Measurements from ENCODE around the gene AIFM1. TPM values are rescaled to one million over a fixed set of nuclear protein-coding genes. Genes with fewer than 3 reads are reported as not detected.

The AIFM1 gene
- total and polyA plus RNA-seq, 4 donors = 33.1 to 79.0 (median 66.4) TPM

DNA sequence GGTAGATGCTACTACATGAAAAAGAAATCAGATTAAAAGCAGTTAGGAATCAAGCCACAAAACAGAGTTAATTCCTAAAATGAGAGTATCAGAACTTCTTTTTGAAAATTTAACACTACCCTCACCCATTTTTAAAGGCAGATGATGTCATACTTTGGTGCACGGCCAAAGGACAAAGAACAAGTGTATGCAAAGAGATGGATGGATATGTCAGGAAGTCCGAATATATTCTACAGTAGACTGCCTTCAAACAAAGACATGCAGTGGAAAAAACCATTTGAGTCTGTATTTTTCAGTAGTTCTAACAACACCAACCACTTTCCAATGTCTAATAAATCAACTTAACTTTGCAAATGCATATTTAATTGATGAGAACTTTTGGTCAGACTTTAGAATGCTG lies 2.2 kb downstream of the AIFM1 start:
- Histone ChIP-seq H3K27me3 (ENCODE audit: control insufficient read depth in 4 of 4, insufficient read depth in 4 of 4, low read length in 3 of 4) (no peaks in the 10 kb centered on the region), H3K27ac (ENCODE audit: low read depth in 1 of 2, low read length in 2 of 2) (no peak overlapping the region), H3K9me3 (ENCODE audit: control insufficient read depth in 4 of 4, low read length in 3 of 4) (no peaks in the 10 kb centered on the region), H3K36me3 (ENCODE audit: control insufficient read depth in 4 of 4, insufficient read depth in 3 of 4, low read depth in 1 of 4, low read length in 3 of 4) (no peaks in the 10 kb centered on the region), H3K4me3 (ENCODE audit: low read depth in 1 of 3, low read length in 3 of 3) (no peak overlapping the region), H3K4me1 (ENCODE audit: control insufficient read depth in 4 of 4, insufficient read depth in 4 of 4, low read length in 3 of 4) (peaks cover 4 to 23% (median 16%) of the 10 kb centered on the region in 4 donors), H3K9ac (ENCODE audit: low read depth in 1 of 2, low read length in 2 of 2) (no peak overlapping the region)
- no peak for DNase-seq (ENCODE audit: low spot score)
- WGBS = 46% methylated on average over 2 of the region's 2 CpGs
- peak in 1 of 2 donors; percentile 8 for TF ChIP-seq HNF4A (conservative IDR thresholded peaks at IDR 0.05)
- TF ChIP-seq JUND (IDR thresholded peaks at IDR 0.05) = peak in 1 of 2 donors; percentile 23
- no peak for TF ChIP-seq GABPA (IDR thresholded peaks at IDR 0.05 in 1 of 2, conservative IDR thresholded peaks at IDR 0.05 in 1 of 2)
- TF ChIP-seq, protein P1, sequence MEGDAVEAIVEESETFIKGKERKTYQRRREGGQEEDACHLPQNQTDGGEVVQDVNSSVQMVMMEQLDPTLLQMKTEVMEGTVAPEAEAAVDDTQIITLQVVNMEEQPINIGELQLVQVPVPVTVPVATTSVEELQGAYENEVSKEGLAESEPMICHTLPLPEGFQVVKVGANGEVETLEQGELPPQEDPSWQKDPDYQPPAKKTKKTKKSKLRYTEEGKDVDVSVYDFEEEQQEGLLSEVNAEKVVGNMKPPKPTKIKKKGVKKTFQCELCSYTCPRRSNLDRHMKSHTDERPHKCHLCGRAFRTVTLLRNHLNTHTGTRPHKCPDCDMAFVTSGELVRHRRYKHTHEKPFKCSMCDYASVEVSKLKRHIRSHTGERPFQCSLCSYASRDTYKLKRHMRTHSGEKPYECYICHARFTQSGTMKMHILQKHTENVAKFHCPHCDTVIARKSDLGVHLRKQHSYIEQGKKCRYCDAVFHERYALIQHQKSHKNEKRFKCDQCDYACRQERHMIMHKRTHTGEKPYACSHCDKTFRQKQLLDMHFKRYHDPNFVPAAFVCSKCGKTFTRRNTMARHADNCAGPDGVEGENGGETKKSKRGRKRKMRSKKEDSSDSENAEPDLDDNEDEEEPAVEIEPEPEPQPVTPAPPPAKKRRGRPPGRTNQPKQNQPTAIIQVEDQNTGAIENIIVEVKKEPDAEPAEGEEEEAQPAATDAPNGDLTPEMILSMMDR (IDR thresholded peaks at IDR 0.05; ENCODE audit: low read depth, low read length, missing input control) = no peak

DNA sequence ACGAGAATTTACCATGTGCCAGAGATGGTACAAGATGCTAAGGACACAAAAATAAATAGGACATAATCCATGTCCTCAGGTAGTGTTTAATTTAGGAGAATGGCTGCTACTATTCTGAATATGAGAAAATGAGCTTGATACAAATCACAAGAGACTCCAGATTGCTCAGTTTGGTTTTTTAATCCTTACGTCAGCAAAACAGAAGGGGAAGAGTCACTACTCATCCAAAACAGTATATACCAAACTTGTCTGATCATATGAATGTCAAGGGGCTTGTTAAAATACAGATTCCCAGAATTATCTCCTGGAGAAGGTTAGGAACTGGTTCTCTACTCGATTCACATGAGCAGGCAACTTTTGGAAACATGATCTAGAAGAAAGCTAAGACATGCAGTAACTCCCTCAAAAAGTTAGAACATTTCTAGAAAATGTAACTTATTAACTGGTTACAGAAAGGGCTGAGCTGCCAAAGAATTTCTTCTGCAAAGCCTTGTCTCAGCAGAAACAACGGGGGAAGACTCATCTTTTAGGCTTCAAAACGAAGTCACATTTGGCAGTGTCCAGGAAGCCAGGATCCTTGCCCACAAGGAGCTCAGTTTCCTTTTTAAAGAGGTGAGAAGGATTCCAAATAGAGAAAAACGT lies 3.4 kb downstream of the AIFM1 start:
- Histone ChIP-seq H3K27me3 (ENCODE audit: control insufficient read depth in 4 of 4, insufficient read depth in 4 of 4, low read length in 3 of 4) (no peaks in the 10 kb centered on the region), H3K9me3 (ENCODE audit: control insufficient read depth in 4 of 4, low read length in 3 of 4) (no peaks in the 10 kb centered on the region), H3K27ac (ENCODE audit: low read depth in 1 of 2, low read length in 2 of 2) (peak overlapping the region in 1 of 2 donors; percentile 25), H3K9ac (ENCODE audit: low read depth in 1 of 2, low read length in 2 of 2) (no peak overlapping the region), H3K4me3 (ENCODE audit: low read depth in 1 of 3, low read length in 3 of 3) (no peak overlapping the region), H3K4me1 (ENCODE audit: control insufficient read depth in 4 of 4, insufficient read depth in 4 of 4, low read length in 3 of 4) (peaks cover 4 to 23% (median 16%) of the 10 kb centered on the region in 4 donors), H3K36me3 (ENCODE audit: control insufficient read depth in 4 of 4, insufficient read depth in 3 of 4, low read depth in 1 of 4, low read length in 3 of 4) (no peaks in the 10 kb centered on the region)
- DNase-seq (ENCODE audit: low spot score) = no peak
- 40% methylated on average over 6 of the region's 6 CpGs for WGBS
- no peak for TF ChIP-seq HNF4A (conservative IDR thresholded peaks at IDR 0.05)
- no peak for TF ChIP-seq RAD21 (IDR thresholded peaks at IDR 0.05)
- no peak for TF ChIP-seq HNF4G (IDR thresholded peaks at IDR 0.05)
- no peak for TF ChIP-seq RXRA (IDR thresholded peaks at IDR 0.05)
- no peak for TF ChIP-seq FOXA2 (IDR thresholded peaks at IDR 0.05)
- TF ChIP-seq, protein P2, sequence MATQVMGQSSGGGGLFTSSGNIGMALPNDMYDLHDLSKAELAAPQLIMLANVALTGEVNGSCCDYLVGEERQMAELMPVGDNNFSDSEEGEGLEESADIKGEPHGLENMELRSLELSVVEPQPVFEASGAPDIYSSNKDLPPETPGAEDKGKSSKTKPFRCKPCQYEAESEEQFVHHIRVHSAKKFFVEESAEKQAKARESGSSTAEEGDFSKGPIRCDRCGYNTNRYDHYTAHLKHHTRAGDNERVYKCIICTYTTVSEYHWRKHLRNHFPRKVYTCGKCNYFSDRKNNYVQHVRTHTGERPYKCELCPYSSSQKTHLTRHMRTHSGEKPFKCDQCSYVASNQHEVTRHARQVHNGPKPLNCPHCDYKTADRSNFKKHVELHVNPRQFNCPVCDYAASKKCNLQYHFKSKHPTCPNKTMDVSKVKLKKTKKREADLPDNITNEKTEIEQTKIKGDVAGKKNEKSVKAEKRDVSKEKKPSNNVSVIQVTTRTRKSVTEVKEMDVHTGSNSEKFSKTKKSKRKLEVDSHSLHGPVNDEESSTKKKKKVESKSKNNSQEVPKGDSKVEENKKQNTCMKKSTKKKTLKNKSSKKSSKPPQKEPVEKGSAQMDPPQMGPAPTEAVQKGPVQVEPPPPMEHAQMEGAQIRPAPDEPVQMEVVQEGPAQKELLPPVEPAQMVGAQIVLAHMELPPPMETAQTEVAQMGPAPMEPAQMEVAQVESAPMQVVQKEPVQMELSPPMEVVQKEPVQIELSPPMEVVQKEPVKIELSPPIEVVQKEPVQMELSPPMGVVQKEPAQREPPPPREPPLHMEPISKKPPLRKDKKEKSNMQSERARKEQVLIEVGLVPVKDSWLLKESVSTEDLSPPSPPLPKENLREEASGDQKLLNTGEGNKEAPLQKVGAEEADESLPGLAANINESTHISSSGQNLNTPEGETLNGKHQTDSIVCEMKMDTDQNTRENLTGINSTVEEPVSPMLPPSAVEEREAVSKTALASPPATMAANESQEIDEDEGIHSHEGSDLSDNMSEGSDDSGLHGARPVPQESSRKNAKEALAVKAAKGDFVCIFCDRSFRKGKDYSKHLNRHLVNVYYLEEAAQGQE (IDR thresholded peaks at IDR 0.05) = no peak
- no peak for TF ChIP-seq TAF1 (conservative IDR thresholded peaks at IDR 0.05)
- TF ChIP-seq, protein P1 (IDR thresholded peaks at IDR 0.05; ENCODE audit: low read depth, low read length, missing input control) = no peak

Data from liver (tissue), 9 donors.